RWPE2 (cell line): ENCODE measurements around the gene GPR42.

Experiments used
- ATAC-seq: fragments of 200-7000 bp; cut with Tn5 transposase; 3 replicates; pipeline ENCODE4 v1.9.1; 2021; ENCODE audit warnings: low read depth
- DNase-seq: peaks from one replicate; pipeline ENCODE4 v3.0.0-alpha.2; 2020; ENCODE audit warnings: low spot score
- H3K27ac ChIP-seq: fragments of 450-650 bp; 2 replicates; pipeline ENCODE4 v1.5.1; 2017; ENCODE audit warnings: mild to moderate bottlenecking; ENCODE audit not compliant: poor library complexity, severe bottlenecking
- H3K27me3 ChIP-seq: fragments of 250-450 bp; sonication (Bioruptor Pico); 2 replicates; pipeline ENCODE4 v1.5.1; 2021; ENCODE audit warnings: mild to moderate bottlenecking, moderate library complexity; ENCODE audit not compliant: insufficient read depth, poor library complexity, severe bottlenecking
- H3K36me3 ChIP-seq: fragments of 250-450 bp; sonication (Bioruptor Pico); 2 replicates; pipeline ENCODE4 v1.5.1; 2020; ENCODE audit warnings: low read depth, mild to moderate bottlenecking, moderate library complexity
- H3K4me1 ChIP-seq: fragments of 250-450 bp; sonication (Bioruptor Pico); 2 replicates; pipeline ENCODE4 v1.5.1; 2021; ENCODE audit warnings: mild to moderate bottlenecking, moderate library complexity; ENCODE audit not compliant: insufficient read depth, poor library complexity, severe bottlenecking
- H3K4me3 ChIP-seq: fragments of 250-450 bp; sonication (Bioruptor Pico); 2 replicates; pipeline ENCODE4 v1.5.1; 2021; ENCODE audit warnings: mild to moderate bottlenecking, moderate library complexity; ENCODE audit not compliant: severe bottlenecking
- H3K9me3 ChIP-seq: fragments of 250-450 bp; sonication (Bioruptor Pico); 2 replicates; pipeline ENCODE4 v1.5.1; 2021; ENCODE audit warnings: mild to moderate bottlenecking, moderate library complexity; ENCODE audit not compliant: severe bottlenecking
- TF ChIP-seq, protein P1 (sequence below): fragments of 450-650 bp; IDR thresholded peaks from one replicate; pipeline ENCODE4 v1.5.1; 2017; ENCODE audit warnings: mild to moderate bottlenecking, moderate library complexity; ENCODE audit not compliant: poor library complexity, severe bottlenecking

The GPR42 gene

DNA sequence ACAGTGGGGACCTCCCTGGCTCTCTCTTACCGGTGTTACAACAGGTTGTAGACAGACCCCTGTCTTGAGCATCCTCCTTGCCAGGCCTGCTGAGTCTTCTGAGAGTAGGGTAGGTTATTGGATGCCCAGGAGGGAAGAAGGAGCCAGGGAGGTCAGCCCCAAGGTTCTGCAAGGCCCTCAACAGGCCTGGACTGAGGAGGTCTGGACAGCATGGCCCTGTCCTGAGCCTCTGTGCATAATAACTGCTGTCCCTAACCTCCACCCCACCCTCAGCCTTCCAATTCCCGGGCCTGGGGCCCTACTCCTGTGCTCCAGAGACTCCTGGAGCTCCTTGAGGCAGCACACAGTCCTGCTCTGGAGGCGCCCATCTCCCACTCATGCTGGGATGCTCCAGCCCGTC is 41.5 kb upstream of the GPR42 start:
- no peaks in the 10 kb centered on the region for H3K9me3 ChIP-seq
- TF ChIP-seq, protein P1, sequence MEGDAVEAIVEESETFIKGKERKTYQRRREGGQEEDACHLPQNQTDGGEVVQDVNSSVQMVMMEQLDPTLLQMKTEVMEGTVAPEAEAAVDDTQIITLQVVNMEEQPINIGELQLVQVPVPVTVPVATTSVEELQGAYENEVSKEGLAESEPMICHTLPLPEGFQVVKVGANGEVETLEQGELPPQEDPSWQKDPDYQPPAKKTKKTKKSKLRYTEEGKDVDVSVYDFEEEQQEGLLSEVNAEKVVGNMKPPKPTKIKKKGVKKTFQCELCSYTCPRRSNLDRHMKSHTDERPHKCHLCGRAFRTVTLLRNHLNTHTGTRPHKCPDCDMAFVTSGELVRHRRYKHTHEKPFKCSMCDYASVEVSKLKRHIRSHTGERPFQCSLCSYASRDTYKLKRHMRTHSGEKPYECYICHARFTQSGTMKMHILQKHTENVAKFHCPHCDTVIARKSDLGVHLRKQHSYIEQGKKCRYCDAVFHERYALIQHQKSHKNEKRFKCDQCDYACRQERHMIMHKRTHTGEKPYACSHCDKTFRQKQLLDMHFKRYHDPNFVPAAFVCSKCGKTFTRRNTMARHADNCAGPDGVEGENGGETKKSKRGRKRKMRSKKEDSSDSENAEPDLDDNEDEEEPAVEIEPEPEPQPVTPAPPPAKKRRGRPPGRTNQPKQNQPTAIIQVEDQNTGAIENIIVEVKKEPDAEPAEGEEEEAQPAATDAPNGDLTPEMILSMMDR: no peak
- H3K4me1 ChIP-seq: no peaks in the 10 kb centered on the region
- ATAC-seq (no peak), DNase-seq (no peak)
- H3K27ac ChIP-seq: no peak overlapping the region
- H3K27me3 ChIP-seq: no peaks in the 10 kb centered on the region
- H3K4me3 ChIP-seq: no peak overlapping the region
- H3K36me3 ChIP-seq: no peaks in the 10 kb centered on the region

DNA sequence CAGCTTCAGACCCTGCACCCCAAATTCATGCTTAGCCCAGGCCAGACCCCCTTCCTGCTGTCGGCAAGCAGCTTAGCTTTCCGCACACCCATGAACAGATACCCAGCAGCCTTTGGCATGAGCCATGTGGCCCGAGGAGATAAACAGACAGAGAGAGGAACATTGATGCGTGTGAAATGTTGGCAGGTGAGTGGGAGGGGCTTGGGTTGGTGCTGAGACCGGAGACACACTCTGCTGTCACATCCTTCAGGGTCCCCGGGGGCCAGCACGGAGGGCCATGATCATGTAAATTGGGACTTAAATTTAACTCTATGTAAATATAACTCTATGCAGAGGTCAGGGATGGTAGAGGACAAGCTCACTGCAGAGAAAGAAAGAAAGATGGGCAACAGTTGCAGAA is 40.4 kb upstream of the GPR42 start:
- no peak overlapping the region for H3K4me3 ChIP-seq
- no peaks in the 10 kb centered on the region for H3K36me3 ChIP-seq
- H3K27ac ChIP-seq: no peak overlapping the region

DNA sequence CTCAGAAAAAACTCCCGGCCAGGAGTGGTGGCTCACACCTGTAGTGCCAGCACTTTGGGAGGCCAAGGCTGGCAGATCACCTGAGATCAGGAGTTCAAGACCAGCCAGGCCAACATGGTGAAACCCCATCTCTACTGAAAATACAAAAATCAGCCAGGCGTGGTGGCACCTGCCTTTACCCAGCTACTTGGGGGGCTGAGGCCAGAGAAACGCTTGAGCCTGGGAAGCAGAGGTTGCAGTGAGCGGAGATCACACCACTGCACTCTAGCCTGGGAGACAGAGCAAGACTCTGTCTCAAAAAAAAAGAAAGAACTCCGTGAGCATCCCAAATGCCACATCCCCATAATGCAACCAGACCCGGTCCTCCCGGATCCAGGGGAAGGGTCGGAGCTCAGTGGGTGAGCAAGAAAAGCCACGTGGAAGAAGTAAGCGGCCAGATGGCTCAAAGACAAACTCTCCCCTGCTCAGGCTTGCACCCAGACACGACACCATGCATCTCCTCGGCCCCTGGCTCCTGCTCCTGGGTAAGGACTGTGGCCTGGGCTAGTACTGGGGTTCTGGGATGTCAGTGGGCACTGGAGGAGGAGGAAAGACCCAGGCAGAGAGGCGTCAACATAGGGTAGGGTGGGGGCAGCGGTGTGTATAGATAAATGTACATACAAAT is 39.2 kb upstream of the GPR42 start:
- H3K4me1 ChIP-seq: no peaks in the 10 kb centered on the region

More for the DNA sequence above, 40.4 kb upstream of the GPR42 start:
- TF ChIP-seq, protein P1: no peak
- Histone ChIP-seq H3K9me3 (no peaks in the 10 kb centered on the region), H3K4me1 (no peaks in the 10 kb centered on the region), H3K27me3 (no peaks in the 10 kb centered on the region)
- DNase-seq: no peak
- ATAC-seq: no peak

DNA sequence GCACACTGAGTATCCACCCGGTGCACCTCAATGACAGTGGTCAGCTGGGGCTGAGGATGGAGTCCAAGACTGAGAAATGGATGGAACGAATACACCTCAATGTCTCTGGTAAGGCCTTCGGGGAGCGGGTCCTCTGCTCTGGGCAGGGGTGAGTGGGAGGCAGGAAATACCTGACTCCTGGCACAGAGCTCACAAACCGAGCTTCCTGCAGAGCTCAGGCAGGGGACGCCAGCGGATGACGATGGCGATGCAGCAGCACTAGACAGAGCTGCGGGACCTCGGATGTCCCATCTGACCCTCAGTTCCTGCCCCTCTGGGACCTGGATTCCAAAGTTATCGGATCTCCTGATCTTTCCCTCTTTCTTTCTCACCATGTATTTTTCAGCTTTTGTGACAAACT is 38.1 kb upstream of the GPR42 start:
- Histone ChIP-seq H3K4me1 (no peaks in the 10 kb centered on the region), H3K27ac (no peak overlapping the region), H3K9me3 (no peaks in the 10 kb centered on the region), H3K4me3 (no peak overlapping the region), H3K27me3 (no peaks in the 10 kb centered on the region), H3K36me3 (no peaks in the 10 kb centered on the region)
- TF ChIP-seq, protein P1: no peak
- ATAC-seq (no peak), DNase-seq (no peak)

More for the DNA sequence above, 39.2 kb upstream of the GPR42 start:
- no peaks in the 10 kb centered on the region for H3K9me3 ChIP-seq
- TF ChIP-seq, protein P1: no peak
- H3K27me3 ChIP-seq: no peaks in the 10 kb centered on the region
- H3K4me3 ChIP-seq: no peak overlapping the region
- ATAC-seq (no peak), DNase-seq (no peak)
- H3K36me3 ChIP-seq: no peaks in the 10 kb centered on the region
- no peak overlapping the region for H3K27ac ChIP-seq

DNA sequence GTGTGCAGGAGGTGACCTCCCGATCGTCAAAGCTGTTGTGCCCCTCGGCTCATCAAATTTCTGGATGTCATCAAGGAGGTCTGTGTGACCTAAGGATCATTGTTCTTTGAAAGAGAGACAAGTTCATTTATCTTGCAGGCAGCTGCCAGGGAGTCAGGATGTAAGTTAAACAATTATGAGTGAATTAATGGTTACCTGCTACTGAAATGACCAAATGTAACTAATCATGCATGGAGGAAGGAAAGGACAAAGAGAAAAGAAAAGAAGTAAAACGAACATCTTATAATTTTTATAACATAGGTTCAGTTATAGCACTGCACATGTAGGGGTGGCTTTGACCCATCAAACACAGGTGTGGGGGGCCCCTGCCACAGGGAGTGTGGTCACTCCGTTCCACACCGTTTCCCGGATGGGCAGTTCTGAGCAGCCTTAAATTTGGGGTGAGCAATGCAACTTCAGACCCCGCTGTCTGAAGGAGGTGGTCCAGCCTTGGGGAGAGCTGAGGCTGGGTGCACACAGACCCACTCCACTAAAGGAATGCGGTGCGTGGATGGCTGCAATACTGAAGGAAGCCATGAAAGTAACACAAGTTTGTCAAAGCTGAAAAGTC is 36.6 kb upstream of the GPR42 start:
- no peak for DNase-seq
- TF ChIP-seq, protein P1: no peak
- no peaks in the 10 kb centered on the region for H3K9me3 ChIP-seq
- no peaks in the 10 kb centered on the region for H3K27me3 ChIP-seq
- no peak overlapping the region for H3K4me3 ChIP-seq
- no peak for ATAC-seq
- no peak overlapping the region for H3K27ac ChIP-seq
- no peaks in the 10 kb centered on the region for H3K4me1 ChIP-seq
- H3K36me3 ChIP-seq: no peaks in the 10 kb centered on the region
